Esophagus muscularis mucosa (tissue), 4 donors: ENCODE results near the gene OXCT2.

Experiments used
- EP300 ChIP-seq: sonication (generic); formaldehyde crosslinking; IDR thresholded peaks from one replicate; pipeline ENCODE4 v1.6.1; 2017; ENCODE audit warnings: antibody characterized with exemption
- POLR2A ChIP-seq: fragments of 450-650 bp; IDR thresholded peaks from one replicate; pipeline ENCODE4 v1.6.1; 2017; ENCODE audit warnings: antibody characterized with exemption, moderate library complexity, mild to moderate bottlenecking, low read depth
- TF ChIP-seq, protein P1 (sequence below), 3 experiments: fragments of 200-600 bp in 2 of 3; fragments of 450-650 bp in 1 of 3; sonication (generic) in 2 of 3; IDR thresholded peaks; one replicate each; pipeline ENCODE4 v1.5.1; 2017 to 2019; ENCODE audit warnings: antibody characterized with exemption in 3 of 3, mild to moderate bottlenecking in 2 of 3, moderate library complexity in 1 of 3

DNA sequence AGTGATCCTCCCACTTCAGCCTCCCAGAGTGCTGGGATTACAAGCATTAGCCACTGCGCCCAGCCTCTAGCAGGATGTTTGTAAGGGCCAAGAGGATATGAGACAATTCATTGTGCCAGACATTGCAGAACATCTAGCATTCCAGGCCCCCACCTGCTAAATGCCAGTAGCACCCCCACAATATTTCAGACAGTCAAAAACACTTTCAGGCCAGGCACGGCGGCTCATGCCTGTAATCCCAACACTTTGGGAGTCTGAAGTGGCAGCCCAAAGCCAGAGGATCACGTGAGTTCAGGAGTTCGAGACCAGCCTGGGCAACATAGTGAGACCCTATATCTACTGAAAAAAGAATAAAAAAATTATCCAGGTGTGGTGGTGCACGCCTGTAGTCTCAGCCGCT is 19.6 kb downstream of the OXCT2 start:
- TF ChIP-seq, protein P1, sequence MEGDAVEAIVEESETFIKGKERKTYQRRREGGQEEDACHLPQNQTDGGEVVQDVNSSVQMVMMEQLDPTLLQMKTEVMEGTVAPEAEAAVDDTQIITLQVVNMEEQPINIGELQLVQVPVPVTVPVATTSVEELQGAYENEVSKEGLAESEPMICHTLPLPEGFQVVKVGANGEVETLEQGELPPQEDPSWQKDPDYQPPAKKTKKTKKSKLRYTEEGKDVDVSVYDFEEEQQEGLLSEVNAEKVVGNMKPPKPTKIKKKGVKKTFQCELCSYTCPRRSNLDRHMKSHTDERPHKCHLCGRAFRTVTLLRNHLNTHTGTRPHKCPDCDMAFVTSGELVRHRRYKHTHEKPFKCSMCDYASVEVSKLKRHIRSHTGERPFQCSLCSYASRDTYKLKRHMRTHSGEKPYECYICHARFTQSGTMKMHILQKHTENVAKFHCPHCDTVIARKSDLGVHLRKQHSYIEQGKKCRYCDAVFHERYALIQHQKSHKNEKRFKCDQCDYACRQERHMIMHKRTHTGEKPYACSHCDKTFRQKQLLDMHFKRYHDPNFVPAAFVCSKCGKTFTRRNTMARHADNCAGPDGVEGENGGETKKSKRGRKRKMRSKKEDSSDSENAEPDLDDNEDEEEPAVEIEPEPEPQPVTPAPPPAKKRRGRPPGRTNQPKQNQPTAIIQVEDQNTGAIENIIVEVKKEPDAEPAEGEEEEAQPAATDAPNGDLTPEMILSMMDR (IDR thresholded peaks at IDR 0.05) = no peak
- TF ChIP-seq POLR2A (no peak), EP300 (no peak)
